Jurkat, Clone E6-1 (cell line): ENCODE measurements around the gene FGGY.
A peak's percentile ranks its signal among the peaks of the same experiment; 100 is the strongest.
"Not testable (repeated sequence)": the region's sequence is repeated elsewhere in the genome, so short reads cannot be mapped to it uniquely, and the experiment has no call there.

Source experiments
- DNase-seq: peaks from one replicate; pipeline ENCODE4 v3.0.0-alpha.2; 2011; ENCODE audit warnings: low read depth, low spot score
- H3K4me3 ChIP-seq: 2 replicates; pipeline ENCODE4 v1.5.1; 2011; ENCODE audit warnings: mild to moderate bottlenecking, low read length, control low read depth, moderate library complexity

FGGY gene

GRCh38 chr1:59718064-59718988 is 421.4 kb downstream of the FGGY start:
- no peak for DNase-seq

GRCh38 chr1:59718989-59719360 is 422.1 kb downstream of the FGGY start:
- H3K4me3 ChIP-seq = no peak overlapping the region
- no peak for DNase-seq

More at GRCh38 chr1:59718064-59718988, 421.4 kb downstream of the FGGY start:
- H3K4me3 ChIP-seq = no peak overlapping the region

- no peak overlapping the region for H3K4me3 ChIP-seq
- no peak for DNase-seq
Observed at GRCh38 chr1:59720326-59721115, 423.6 kb downstream of the FGGY start.

GRCh38 chr1:59730302-59730701 is 433.4 kb downstream of the FGGY start:
- no peak for DNase-seq
- H3K4me3 ChIP-seq = no peak overlapping the region

- no peak overlapping the region for H3K4me3 ChIP-seq
- peak; percentile 22 for DNase-seq
Observed at GRCh38 chr1:59730759-59731478, 434.0 kb downstream of the FGGY start.

GRCh38 chr1:59731591-59731990 is 434.7 kb downstream of the FGGY start:
- no peak for DNase-seq

GRCh38 chr1:59732214-59732955 is 435.5 kb downstream of the FGGY start:
- no peak overlapping the region for H3K4me3 ChIP-seq
- DNase-seq = no peak

More at GRCh38 chr1:59731591-59731990, 434.7 kb downstream of the FGGY start:
- no peak overlapping the region for H3K4me3 ChIP-seq

- DNase-seq = no peak
- H3K4me3 ChIP-seq = no peak overlapping the region
Observed at GRCh38 chr1:59733443-59734141, 436.7 kb downstream of the FGGY start.

GRCh38 chr1:59735927-59736326 is 439.0 kb downstream of the FGGY start:
- H3K4me3 ChIP-seq = not testable (repeated sequence)

GRCh38 chr1:59736744-59737143 is 439.9 kb downstream of the FGGY start:
- DNase-seq = no peak
- H3K4me3 ChIP-seq = no peak overlapping the region

More at GRCh38 chr1:59735927-59736326, 439.0 kb downstream of the FGGY start:
- DNase-seq = not testable (repeated sequence)

GRCh38 chr1:59737638-59738037 is 440.7 kb downstream of the FGGY start:
- no peak overlapping the region for H3K4me3 ChIP-seq
- DNase-seq = no peak

- no peak for DNase-seq
Observed at GRCh38 chr1:59738152-59738551, 441.3 kb downstream of the FGGY start.

GRCh38 chr1:59738591-59739015 is 441.7 kb downstream of the FGGY start:
- no peak for DNase-seq

More at GRCh38 chr1:59738152-59738551, 441.3 kb downstream of the FGGY start:
- H3K4me3 ChIP-seq = no peak overlapping the region

GRCh38 chr1:59739111-59739510 is 442.2 kb downstream of the FGGY start:
- no peak for DNase-seq
- H3K4me3 ChIP-seq = no peak overlapping the region

More at GRCh38 chr1:59738591-59739015, 441.7 kb downstream of the FGGY start:
- no peak overlapping the region for H3K4me3 ChIP-seq

GRCh38 chr1:59742526-59742925 is 445.6 kb downstream of the FGGY start:
- no peak for DNase-seq
- no peak overlapping the region for H3K4me3 ChIP-seq

- no peak for DNase-seq
Observed at GRCh38 chr1:59743324-59744091, 446.6 kb downstream of the FGGY start.

GRCh38 chr1:59747420-59748024 is 450.6 kb downstream of the FGGY start:
- DNase-seq = no peak

More at GRCh38 chr1:59743324-59744091, 446.6 kb downstream of the FGGY start:
- H3K4me3 ChIP-seq = no peak overlapping the region

More at GRCh38 chr1:59747420-59748024, 450.6 kb downstream of the FGGY start:
- H3K4me3 ChIP-seq = no peak overlapping the region
